Renal cortex interstitium (tissue), 11 donors: ENCODE results near the gene BRD1. TPM values are rescaled to one million over a fixed set of nuclear protein-coding genes. Genes with fewer than 3 reads are reported as not detected.
A peak's percentile ranks its signal among the peaks of the same experiment; 100 is the strongest.
"Not testable (repeated sequence)": the region's sequence is repeated elsewhere in the genome, so short reads cannot be mapped to it uniquely, and the experiment has no call there.

Source experiments
- DNase-seq, 11 donors: peaks; one replicate each; pipeline ENCODE4 v3.0.0-alpha.2; 2013; ENCODE audit warnings: low read depth in 9 of 11, low spot score in 4 of 11; ENCODE audit errors: extremely low read depth in 1 of 11
- polyA plus RNA-seq, 3 donors: library from polyadenylated mRNA; unstranded; fragments of 120-200 nt; gene quantifications; one replicate each; pipeline ENCODE4 v1.2.1, GENCODE V29; 2013; ENCODE audit not compliant: insufficient read length in 3 of 3

Gene BRD1
- polyA plus RNA-seq, 3 donors = 34.5 to 42.1 (median 41.9) TPM

DNA sequence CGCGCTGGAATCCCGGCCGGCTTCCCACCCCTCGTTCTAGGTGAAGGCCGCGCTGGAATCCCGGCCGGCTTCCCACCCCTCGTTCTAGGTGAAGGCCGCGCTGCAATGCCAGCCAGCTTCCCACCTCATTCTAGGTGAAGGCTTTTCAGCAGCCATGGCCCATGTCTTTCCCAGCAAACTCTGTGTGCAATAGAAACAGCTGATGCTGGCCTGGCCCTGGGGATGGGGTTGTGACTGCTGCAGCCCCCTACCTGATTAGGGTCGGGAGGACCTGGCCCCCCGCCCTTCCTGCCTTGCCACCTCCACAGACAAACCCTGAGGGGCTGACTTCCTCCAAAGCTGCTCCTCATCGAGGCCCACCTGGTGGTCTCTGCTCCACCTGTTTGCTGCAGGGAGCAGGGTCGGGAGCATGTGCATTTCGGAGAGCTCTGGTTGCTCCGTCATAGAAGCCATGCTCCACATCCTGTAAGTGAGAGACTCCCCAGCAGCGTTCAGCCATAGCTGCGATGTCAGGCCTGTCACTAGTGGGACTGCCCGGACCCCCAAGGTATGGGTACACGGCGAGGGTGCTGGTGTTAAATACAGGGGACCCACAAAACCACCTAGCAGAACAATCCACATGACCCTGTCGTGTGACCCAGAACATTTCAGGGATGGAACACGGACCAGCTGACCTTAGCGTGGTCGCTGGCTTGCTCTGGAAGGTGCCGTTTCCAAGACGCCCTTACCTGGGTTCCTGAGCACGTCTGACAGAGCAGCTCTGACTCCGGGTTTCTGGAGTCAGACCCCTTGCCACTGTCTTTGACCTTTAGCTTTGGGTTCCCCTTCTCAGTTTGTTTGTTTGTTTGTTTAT, 29.3 kb upstream of the BRD1 start:
- no peak for DNase-seq

DNA sequence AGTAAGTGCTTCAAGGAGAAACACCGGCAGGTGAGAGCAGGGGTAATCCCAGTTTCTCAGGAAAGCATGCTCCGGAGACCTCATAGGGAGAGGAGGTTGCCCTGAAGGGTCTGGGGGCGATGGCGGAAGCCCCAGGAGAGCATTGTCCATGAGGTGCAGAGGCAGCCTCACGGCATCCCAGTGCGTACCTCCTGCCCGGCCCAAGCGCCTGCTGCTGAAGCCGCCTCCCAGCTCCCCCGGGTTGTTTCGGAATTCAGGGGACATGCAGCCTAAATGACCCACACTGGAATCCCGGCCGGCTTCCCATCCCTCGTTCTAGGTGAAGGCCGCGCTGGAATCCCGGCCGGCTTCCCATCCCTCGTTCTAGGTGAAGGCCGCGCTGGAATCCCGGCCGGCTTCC, 28.7 kb upstream of the BRD1 start:
- DNase-seq = no peak

DNA sequence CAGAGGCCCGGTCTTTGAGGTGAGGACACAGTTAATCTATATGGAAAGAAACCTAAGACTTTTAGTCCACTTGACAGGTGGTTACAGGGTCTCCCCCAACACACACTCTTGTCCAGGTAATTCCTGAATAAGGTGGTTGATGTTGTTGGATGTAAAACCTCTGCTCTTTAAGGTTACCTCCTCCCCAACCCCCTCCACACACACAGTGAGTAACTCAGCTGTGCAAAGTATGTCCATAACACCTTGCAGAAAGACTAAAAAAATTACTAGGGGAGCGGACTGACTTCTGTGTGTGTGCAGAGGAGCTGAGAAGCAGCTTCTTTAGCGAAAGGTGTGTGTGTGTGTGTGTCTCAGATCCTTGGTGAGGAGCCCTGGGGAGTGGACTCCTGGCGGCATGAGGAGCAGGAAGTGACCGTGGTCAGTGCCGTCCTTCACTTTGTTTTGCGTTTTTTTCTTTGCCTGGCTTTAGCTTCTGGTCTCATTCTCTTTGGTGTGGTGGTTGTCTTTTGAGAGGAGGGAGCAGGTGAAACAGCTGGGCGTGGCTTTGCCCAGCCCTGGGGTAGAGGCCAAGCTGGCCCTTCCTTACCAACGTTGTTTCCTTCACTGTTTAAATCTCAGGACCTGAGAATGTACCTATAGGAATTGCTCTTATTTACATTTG, 27.7 kb upstream of the BRD1 start:
- no peak for DNase-seq

DNA sequence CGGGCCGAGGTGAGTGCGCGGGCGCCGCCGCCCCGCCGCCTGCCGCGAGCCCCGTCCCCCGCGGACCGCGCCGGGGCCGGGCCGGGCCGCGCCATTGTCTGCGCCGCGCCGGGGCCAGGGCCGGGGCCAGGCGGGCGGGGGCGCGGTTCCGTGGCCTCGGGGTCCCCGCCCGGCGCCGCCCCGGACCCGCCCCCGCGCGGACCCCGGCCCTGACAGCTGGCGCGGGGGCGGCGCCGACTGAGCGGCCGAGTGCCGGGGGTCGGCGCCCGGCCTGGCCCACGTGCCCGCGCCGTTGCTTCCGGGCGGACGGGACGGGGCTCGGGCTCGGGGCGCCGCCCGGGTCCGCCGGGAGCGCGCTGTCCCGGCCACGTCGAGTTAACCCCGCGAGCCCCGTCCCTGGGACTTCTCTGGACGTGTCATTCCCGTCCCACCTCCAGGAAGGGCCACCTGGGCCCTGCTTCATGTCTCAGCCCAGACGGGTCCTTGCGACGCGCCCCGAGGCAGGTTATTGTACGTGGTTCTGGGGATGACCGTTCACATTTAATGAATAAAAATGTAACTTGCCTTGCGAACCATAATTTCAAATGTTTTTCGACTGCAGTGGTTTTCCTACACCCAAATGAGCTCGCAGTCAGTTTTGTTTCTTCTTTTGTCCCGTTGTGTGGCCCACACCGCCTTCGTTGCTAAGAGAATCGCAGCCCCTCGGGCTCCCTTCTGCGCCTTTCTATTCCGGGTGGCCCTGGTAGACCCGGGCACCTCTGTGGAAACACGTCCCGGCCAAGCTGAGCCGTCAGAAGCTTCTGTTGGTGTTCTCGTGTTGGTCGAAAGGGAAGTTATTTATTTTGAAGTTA, 26.5 kb upstream of the BRD1 start:
- peak in 4 of 11 donors; percentile 13 to 19 (median 16) for DNase-seq

DNA sequence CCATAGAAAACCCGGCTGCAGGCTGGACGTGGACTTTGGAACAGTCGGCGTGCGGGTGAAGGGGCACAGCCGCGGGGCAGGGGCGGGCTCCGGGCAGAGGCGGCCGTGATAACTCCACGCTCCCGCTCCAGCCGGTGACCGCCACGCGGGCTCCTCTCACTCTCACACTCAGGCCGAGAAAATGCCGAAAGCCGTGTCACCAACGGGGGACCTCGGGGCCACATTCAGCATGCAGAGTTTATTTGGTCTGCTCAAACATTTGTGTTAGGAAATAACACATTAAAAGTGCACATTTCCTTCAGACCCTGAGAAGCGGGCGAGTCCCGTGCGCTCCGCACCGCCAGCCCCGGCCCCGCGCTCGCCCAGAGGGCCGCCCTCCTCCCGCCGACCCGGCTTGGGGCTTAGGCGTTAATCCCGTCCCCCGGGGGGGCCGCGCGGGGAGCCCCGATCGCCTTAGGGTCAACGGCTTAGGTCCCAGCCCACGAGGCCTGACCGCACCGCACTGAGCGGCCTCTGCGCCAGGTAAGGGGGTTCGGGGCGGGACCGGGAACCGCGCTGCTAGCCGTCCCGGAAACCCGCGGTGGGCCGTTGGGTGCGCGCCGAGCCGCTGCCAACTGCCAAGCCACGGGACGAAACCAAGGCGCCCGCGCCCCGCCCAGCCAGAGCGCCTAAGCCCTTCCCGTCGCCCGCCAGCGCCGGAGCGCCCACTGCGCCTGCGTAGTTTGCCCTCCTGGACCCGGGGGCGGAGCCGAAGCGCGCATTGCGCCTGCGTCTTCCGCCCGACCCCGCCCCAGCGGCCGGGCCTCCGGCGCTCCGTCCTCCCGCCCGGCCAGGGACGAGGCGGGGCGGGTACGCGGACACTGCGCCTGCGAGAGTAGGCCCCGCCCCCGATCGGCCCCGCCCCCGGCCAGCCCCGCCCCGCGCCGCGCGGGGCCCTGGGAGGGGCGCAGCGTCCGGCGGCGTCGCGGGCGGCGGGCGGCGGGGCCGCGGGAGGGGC, 25.5 kb upstream of the BRD1 start, which contains the start of gene ZBED4:
Gene ZBED4 (plus strand): TSS at position 947 of the 997 bp plus-strand sequence. CDS start 29,819 bp downstream, outside the sequence.
- peak; percentile 90 to 97 (median 94) for DNase-seq

DNA sequence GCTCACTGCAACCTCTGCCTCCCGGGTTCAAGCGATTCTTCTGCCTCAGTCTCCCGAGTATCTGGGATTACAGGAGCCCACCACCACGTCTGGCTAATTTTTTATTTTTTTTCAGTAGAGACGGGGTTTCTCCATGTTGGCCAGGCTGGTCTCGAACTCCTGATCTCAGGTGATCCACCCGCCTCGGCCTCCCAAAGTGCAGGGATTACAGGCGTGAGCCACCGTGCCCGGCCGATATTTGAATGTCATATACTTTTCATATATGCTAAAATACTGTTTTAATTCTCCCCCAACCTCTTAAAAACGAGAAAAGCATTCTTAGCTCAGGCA, 24.9 kb upstream of the BRD1 start:
- not testable (repeated sequence) for DNase-seq

DNA sequence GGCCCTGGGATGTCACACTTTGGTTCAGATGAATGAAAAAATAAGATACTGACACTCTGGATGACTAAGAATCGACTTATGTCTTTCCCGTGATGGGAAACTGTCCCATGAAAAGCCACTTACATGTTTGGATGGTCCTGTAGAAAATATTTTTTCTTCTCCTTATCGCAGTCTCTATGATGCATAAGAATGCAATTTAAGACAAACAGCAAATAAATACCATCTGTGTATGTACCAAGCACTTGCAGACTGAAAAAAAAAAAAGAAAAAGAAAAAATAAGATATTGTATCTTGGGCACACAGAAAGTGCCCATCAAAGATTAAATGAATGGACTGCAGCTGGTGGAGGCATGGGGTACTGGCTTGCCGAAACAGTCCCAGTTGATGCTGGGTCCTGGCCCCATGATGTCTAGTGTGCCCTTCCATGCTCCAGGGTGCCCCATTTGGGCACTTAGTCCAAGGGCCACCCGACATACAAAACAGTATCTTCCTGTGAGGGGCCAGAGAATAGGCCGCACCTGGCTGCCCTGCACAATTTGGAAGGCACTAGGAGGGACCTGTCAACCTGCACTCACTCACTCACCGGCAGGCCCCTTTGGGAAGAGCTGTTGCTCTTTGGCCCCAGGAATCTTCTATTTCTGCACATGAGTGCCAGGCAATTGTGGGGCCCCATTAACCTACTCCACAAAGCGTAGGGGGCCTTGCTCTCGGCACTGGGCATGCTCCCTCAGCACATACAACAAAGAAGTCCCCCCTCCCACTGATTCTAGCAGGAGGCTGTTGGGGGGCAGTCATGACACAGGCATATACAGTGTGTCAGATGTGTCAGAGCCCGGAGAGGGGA, 23.5 kb upstream of the BRD1 start:
- no peak for DNase-seq

DNA sequence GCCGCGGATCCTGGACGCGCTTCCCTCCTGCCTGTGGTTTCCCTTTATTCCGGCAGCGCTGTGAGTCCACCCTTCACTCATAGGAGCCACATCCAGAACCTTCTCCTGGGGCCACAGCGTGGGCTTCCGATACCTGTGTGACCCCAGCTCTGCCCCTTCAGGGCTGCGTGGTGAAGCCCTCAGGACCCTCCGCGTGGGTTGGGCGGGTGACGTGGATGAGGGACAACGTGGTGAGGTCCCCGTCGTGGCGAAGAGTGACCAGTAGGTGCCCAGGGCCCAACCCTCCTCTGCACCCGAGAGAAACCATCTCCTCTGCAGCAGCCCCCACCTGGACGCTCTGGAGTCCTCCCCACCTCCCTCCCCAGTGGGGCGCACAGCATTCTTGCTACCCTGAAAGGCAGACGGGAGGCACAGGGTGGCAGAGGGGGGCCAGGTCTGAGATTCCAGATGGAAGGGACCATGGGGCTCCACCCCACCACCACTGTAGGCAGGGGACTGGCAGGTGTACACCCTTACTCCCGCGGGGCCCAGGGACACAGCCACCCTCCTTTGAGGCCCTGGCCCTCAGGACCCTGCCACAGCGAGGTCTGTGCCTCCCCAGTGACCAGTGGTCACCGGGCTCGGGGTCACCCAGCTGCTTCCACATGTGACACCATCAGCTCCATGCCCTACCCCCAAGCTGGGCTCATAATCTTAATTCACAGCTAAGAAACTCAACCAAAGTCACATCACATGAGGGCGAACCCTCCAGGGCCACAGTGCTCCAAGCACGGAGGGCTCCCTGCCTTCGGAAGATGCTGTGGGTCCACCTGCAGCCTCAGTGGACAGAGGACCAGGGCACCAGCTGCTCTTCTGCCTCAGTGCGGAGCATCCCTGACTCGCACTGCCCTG, 22.6 kb upstream of the BRD1 start:
- DNase-seq = no peak

DNA sequence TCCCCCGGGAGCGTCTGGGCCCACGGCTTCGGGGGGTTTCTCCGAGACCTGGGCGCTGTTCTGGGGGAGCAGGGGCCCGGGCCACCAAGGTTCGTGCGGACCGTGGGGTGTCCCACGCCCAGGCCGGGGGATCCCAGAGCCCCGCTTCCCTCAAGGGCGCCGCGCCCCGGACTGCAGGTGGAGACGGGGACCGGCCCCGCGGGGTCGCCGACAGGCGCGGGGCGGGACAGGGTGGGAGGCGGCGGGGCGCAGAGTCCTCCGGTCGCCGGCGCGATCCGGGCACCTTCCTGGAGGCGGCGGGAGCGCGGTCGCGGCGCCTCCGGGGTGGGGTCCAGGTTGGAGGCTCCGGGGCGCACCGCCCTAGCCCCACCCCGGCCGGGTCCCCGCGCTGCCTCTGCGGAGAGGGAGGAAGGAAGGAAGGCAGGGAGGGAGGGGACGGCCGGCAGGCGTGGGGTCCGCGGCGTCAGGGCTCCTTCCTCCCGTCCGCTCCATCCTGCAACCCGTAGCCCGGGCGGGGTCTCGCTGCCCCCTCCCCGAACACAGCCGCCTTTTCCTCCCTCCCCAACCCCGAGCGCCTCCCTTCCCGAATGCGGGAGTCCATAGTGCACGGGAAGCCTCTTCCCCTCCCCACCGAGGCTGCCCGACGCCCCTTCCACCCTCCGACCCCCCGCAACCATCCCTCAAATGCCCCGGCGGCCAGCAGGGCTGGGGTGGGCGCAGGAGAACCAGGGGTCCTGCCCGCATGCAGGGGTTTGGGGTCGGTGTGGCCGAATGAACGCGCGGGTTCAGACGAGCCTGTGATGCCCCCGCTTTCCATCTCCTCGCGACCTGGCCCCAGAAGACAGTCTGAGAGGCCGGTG, 21.7 kb upstream of the BRD1 start:
- no peak for DNase-seq

DNA sequence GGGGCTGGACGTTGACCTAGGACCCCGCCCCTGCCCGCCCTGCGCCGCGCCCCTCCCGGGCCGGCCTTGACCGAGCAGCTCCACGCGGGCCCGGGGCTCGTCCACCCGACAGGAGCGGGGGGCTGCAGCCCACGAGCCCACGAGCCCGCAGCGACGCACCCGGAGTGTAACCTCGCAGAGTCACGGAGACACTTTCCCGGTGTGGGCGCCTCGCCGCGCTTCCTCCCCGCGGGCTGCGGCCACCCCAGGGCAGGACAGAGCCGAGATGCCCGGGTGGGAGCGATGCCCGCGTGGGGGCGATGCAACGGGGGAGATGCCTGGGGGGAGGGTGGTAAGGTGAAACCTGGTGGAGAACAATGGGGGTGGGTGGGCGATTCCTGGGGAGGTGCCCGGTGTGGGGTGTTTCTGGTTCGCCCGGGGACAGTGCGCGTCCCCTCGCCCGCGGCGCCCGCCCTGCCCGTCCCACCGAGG, 21.1 kb upstream of the BRD1 start:
- DNase-seq = no peak

DNA sequence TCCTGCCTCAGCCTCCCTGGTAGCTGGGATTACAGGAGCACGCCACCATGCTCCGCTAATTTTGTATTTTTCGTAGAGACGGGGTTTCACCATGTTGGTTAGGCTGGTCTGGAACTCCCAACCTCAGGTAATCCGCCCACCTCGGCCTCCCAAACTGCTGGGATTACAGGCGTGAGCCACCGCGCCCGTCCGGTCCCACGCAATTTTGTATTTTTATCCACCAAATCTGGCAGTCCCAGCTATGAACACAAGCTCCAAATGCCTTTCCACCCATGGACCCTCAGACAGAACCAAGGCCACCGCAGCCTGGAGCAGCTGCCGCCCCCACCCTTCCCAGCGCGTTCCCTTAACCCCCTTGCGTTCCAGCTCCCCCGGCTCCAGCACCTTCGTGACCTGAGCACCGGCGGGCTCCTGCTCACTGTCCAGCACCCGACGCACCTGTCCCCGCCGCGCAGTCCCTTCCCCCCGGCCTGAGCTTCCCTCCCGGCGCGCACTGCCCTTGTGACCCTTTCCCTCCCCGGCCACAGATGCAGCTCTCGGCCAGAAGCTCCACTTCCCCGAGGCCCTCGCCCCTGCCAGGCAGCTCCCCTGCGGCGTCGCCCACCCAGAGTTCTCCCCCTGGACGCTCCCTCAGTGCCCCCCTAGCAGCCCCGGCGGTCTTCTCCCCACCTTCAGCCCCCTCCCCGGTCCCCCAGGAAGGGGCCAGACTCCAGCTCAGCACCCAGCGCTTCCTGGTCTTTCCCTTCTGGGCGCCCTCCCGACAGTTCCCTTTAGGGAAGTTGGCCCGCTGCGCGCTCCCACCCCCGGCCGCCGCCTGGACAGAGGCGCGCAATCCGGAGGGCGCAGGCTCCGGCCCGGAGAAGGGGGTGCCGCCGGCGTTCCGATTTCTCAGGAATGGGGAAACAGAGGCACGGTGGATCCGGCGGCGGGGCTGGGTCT, 20.3 kb upstream of the BRD1 start:
- DNase-seq = no peak

DNA sequence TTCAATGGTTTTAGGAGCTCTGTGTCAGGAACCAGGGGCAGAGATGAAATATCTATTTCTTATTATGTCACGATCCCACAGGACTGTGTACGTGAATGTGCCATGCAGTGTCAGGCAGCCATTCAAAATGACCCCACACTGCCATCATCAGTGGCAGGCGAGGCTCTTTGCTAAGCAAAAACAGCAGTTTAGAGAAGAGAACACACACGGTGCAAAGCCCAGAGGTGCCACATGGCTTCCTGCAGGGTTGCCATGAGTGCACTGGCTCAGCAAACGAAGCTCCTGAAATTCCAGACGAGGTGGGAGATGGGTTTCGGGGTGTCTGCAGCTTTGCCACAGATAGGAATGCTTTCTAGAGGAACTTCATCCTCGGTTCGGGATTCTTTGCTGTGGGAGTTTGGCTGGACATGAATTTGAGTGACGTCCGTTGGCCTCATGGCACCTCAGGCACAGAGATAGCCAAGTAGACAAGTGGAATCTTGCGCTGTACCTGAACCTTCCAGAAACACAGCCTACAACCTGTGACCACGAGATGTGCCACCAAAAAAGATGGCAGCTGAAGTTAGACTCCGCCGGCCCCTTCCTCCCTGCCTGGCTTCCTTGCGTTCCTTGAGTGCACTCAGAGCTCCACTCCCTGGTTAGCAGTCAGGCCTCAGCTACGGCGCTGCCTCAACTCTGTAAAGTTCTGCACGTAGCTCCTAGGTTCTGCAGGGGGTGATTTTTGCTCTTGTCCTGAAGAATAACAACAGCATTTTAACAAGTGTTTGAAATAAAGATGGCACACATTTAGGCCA, 18.2 kb upstream of the BRD1 start:
- no peak for DNase-seq

DNA sequence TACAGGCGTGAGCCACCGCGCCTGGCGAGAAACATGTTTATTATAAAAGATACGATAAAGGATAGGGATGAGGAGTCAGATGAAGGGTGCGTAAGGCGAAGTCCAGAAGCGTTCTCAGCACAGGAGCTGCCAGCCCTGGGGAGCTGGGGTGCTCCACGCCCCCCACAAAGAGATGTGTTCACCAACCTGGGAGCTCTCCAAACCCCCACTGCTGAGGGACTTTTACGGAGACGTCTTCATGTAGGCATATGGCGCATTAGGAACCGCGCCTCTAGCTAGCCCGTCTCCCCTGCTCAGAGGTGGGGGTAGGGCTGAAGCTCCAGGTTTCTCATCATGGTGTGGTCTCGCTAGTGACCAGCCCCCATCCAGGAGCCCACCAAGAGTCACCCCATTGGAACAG, 17.6 kb upstream of the BRD1 start:
- DNase-seq = no peak
